Muscle of arm (tissue), 12 donors: Measurements from ENCODE around the gene IL1RAPL2. TPM values are rescaled to one million over a fixed set of nuclear protein-coding genes. Genes with fewer than 3 reads are reported as not detected.
"Not testable (repeated sequence)": the region's sequence is repeated elsewhere in the genome, so short reads cannot be mapped to it uniquely, and the experiment has no call there.

ENCODE experiments used
- DNase-seq: peaks from one replicate; pipeline ENCODE4 v3.0.0-alpha.2; 2013
- polyA plus RNA-seq, 12 donors: library from polyadenylated mRNA; unstranded; fragments of 120-200 nt; gene quantifications; one replicate each; pipeline ENCODE4 v1.2.1, GENCODE V29; 2013; ENCODE audit not compliant: insufficient read length in 12 of 12

The IL1RAPL2 gene
- polyA plus RNA-seq, 12 donors: 1.7 to 4.2 (median 2.8) TPM; not detected in 2

- DNase-seq: no peak
Measured at GRCh38 chrX:105013719-105014118, 447.7 kb downstream of the IL1RAPL2 start.

- no peak for DNase-seq
Measured at GRCh38 chrX:105017641-105018040, 451.6 kb downstream of the IL1RAPL2 start.

- DNase-seq: no peak
Measured at GRCh38 chrX:105018865-105019264, 452.9 kb downstream of the IL1RAPL2 start.

GRCh38 chrX:105028962-105029361 is 463.0 kb downstream of the IL1RAPL2 start:
- DNase-seq: not testable (repeated sequence)

GRCh38 chrX:105038672-105039328 is 472.8 kb downstream of the IL1RAPL2 start:
- no peak for DNase-seq

GRCh38 chrX:105050921-105051320 is 484.9 kb downstream of the IL1RAPL2 start:
- no peak for DNase-seq

GRCh38 chrX:105051364-105051763 is 485.4 kb downstream of the IL1RAPL2 start:
- no peak for DNase-seq

- peak; percentile 35 for DNase-seq
Measured at GRCh38 chrX:105052926-105053325, 486.9 kb downstream of the IL1RAPL2 start.

- DNase-seq: no peak
Measured at GRCh38 chrX:105063743-105064142, 497.7 kb downstream of the IL1RAPL2 start.

- DNase-seq: no peak
Measured at GRCh38 chrX:105098201-105098600, 532.2 kb downstream of the IL1RAPL2 start.

GRCh38 chrX:105098812-105099211 is 532.8 kb downstream of the IL1RAPL2 start:
- DNase-seq: no peak

GRCh38 chrX:105101378-105101777 is 535.4 kb downstream of the IL1RAPL2 start:
- DNase-seq: no peak

- peak; percentile 35 for DNase-seq
Measured at GRCh38 chrX:105109936-105110335, 543.9 kb downstream of the IL1RAPL2 start.

GRCh38 chrX:105114554-105115130 is 548.6 kb downstream of the IL1RAPL2 start:
- no peak for DNase-seq

GRCh38 chrX:105115596-105116320 is 549.8 kb downstream of the IL1RAPL2 start:
- not testable (repeated sequence) for DNase-seq

- no peak for DNase-seq
Measured at GRCh38 chrX:105116486-105116885, 550.5 kb downstream of the IL1RAPL2 start.

GRCh38 chrX:105117621-105118020 is 551.6 kb downstream of the IL1RAPL2 start:
- no peak for DNase-seq

- no peak for DNase-seq
Measured at GRCh38 chrX:105120463-105120862, 554.5 kb downstream of the IL1RAPL2 start.

- no peak for DNase-seq
Measured at GRCh38 chrX:105121186-105121585, 555.2 kb downstream of the IL1RAPL2 start.

- no peak for DNase-seq
Measured at GRCh38 chrX:105126201-105126600, 560.2 kb downstream of the IL1RAPL2 start.

GRCh38 chrX:105134273-105134672 is 568.3 kb downstream of the IL1RAPL2 start:
- DNase-seq: no peak

GRCh38 chrX:105136786-105137185 is 570.8 kb downstream of the IL1RAPL2 start:
- no peak for DNase-seq

GRCh38 chrX:105150036-105150435 is 584.0 kb downstream of the IL1RAPL2 start:
- no peak for DNase-seq
